Prostate gland (tissue), 2 donors: ENCODE data around the gene CDKN2AIPNL. TPM values are rescaled to one million over a fixed set of nuclear protein-coding genes. Genes with fewer than 3 reads are reported as not detected.

Source experiments
- DNase-seq: peaks from one replicate; pipeline ENCODE4 v3.0.0-alpha.2; 2019; ENCODE audit warnings: low spot score
- H3K27ac ChIP-seq, 2 donors: fragments of 200-600 bp; sonication (generic); 2 replicates each; pipeline ENCODE4 v1.5.1; 2017 to 2019
- H3K27me3 ChIP-seq: fragments of 200-600 bp; sonication (generic); replicated peaks from 2 replicates; pipeline ENCODE4 v1.5.1; 2019; ENCODE audit not compliant: insufficient read depth
- H3K36me3 ChIP-seq, 2 donors: fragments of 200-600 bp; sonication (generic); 1 replicate in 1 of 2; 2 replicates in 1 of 2; pipeline versions ENCODE4 v1.5.1 to v1.8.1; 2017 to 2019
- H3K4me1 ChIP-seq: fragments of 200-600 bp; sonication (generic); replicated peaks from 2 replicates; pipeline ENCODE4 v1.5.1; 2019
- H3K4me3 ChIP-seq, 2 donors: fragments of 200-600 bp; sonication (generic); 2 replicates each; pipeline ENCODE4 v1.5.1; 2017 to 2019
- H3K9me3 ChIP-seq: fragments of 200-600 bp; sonication (generic); 2 replicates; pipeline ENCODE4 v1.5.1; 2017
- POLR2A ChIP-seq: fragments of 450-650 bp; IDR thresholded peaks from one replicate; pipeline ENCODE4 v1.6.1; 2016; ENCODE audit warnings: antibody characterized with exemption, mild to moderate bottlenecking
- POLR2AphosphoS5 ChIP-seq: sonication (generic); formaldehyde crosslinking; IDR thresholded peaks from one replicate; pipeline ENCODE4 v1.6.1; 2017; ENCODE audit warnings: antibody characterized with exemption
- WGBS: methylation state at CpG from one replicate; pipeline ENCODE4 v1.1.5; 2018; 5-methylcytosine and 5-hydroxymethylcytosine counted together
- intact Hi-C: fragments of 100-400 bp; cut with DNase I; formaldehyde crosslinking; loops from one replicate; pipeline ENCODE4 v1.14.2; 2022
- total RNA-seq, 2 donors: library from RNA; depleted of rRNA; stranded (reverse); fragments of >200 nt; gene quantifications; one replicate each; pipeline ENCODE4 v1.1.0, GENCODE V29; 2016
- TF ChIP-seq, protein P1 (sequence below), 4 experiments: fragments of 200-600 bp in 2 of 4; fragments of 450-650 bp in 2 of 4; sonication (generic) in 2 of 4; IDR thresholded peaks; 1 replicate in 3 of 4; 2 replicates in 1 of 4; pipeline ENCODE4 v1.5.1; 2016 to 2019; ENCODE audit warnings: antibody characterized with exemption in 4 of 4, mild to moderate bottlenecking in 2 of 4, moderate library complexity in 2 of 4

Gene CDKN2AIPNL
- total RNA-seq, 2 donors from 2014 or later, result 16.8 to 41.3 TPM

DNA sequence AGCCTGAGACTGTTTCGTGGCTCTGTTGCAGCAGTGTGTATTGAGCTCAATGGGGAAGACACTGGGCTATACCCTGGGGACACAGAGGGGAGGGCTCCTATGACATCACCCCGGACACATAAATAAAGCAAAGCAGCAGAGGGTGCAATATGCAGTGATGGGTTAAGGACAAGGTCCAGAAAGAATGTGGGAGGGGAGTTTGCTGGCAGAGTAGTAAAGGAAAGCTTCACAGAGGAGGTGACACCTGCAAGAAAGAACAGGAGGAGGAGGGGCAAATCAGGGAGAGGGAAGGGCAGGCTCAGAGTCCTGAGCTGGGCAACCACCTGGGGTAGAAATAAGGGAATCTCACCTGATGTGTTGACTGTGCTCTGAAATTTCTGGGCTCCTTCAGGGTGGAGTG lies 35.3 kb upstream of the CDKN2AIPNL start:
- H3K27ac ChIP-seq, result no peak overlapping the region
- TF ChIP-seq, protein P1, sequence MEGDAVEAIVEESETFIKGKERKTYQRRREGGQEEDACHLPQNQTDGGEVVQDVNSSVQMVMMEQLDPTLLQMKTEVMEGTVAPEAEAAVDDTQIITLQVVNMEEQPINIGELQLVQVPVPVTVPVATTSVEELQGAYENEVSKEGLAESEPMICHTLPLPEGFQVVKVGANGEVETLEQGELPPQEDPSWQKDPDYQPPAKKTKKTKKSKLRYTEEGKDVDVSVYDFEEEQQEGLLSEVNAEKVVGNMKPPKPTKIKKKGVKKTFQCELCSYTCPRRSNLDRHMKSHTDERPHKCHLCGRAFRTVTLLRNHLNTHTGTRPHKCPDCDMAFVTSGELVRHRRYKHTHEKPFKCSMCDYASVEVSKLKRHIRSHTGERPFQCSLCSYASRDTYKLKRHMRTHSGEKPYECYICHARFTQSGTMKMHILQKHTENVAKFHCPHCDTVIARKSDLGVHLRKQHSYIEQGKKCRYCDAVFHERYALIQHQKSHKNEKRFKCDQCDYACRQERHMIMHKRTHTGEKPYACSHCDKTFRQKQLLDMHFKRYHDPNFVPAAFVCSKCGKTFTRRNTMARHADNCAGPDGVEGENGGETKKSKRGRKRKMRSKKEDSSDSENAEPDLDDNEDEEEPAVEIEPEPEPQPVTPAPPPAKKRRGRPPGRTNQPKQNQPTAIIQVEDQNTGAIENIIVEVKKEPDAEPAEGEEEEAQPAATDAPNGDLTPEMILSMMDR (IDR thresholded peaks at IDR 0.05), result no peak
- no peak for TF ChIP-seq POLR2A
- TF ChIP-seq POLR2AphosphoS5, result no peak
- intact Hi-C loops, result no loop called here
- H3K4me3 ChIP-seq, result no peak overlapping the region
- H3K36me3 ChIP-seq, result no peaks in the 10 kb centered on the region
- no peaks in the 10 kb centered on the region for H3K9me3 ChIP-seq
- H3K4me1 ChIP-seq, result no peaks in the 10 kb centered on the region
- no peaks in the 10 kb centered on the region for H3K27me3 ChIP-seq
- WGBS, result 39% methylated on average over 2 of the region's 2 CpGs
- no peak for DNase-seq

DNA sequence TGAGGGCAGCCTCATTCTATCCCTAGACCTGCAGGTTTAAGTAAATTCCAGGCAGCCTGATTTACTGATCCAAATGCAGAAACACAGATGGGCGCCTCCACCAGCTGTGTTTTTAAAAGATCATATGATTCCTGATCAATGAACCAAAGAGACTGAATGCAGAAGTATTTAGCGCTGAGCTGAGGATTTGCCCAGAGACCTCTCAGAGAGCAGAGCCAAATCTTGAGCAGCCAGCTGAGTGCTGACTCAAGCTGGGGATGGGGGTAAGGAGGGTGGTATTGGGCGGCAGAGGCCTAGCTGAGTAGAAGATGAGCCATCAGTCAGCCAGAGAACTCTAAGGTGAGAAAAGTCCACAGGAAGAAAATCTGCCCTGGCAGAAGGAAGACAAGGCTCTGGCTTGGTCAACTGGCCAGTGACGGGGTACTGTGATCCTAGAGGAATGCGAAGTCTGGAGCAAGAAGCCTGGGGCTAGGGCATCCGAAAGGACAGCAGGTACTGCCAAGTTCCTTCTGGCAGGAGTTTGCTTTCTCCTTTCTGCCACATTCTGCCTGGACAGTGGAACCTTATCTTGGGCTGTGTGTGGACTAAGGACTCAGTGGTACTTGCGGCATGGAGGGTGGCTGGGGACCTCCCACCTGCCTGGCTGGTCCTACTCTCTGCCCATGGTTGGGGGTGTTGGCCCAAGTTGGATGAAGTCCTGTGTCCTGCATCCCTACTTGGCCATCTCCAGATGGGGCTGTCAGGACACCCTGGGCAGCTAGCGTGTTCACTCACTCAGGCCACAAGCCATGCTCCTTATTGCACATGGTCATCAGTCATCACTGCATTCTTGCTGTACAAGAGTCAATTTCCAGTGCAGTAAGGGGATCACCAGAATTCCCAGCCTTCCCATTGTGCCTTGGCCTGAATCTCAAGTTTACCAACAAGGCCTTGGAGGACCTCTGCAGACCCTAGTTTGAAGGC lies 34.5 kb upstream of the CDKN2AIPNL start:
- WGBS, result 92% methylated on average over 8 of the region's 8 CpGs
- H3K27me3 ChIP-seq, result no peaks in the 10 kb centered on the region
- no peak overlapping the region for H3K4me3 ChIP-seq
- H3K9me3 ChIP-seq, result no peaks in the 10 kb centered on the region
- intact Hi-C loops, result no loop called here
- TF ChIP-seq, protein P1 (IDR thresholded peaks at IDR 0.05), result no peak
- TF ChIP-seq POLR2AphosphoS5, result no peak
- TF ChIP-seq POLR2A, result no peak
- H3K4me1 ChIP-seq, result no peaks in the 10 kb centered on the region
- H3K27ac ChIP-seq, result no peak overlapping the region
- no peaks in the 10 kb centered on the region for H3K36me3 ChIP-seq
- no peak for DNase-seq

DNA sequence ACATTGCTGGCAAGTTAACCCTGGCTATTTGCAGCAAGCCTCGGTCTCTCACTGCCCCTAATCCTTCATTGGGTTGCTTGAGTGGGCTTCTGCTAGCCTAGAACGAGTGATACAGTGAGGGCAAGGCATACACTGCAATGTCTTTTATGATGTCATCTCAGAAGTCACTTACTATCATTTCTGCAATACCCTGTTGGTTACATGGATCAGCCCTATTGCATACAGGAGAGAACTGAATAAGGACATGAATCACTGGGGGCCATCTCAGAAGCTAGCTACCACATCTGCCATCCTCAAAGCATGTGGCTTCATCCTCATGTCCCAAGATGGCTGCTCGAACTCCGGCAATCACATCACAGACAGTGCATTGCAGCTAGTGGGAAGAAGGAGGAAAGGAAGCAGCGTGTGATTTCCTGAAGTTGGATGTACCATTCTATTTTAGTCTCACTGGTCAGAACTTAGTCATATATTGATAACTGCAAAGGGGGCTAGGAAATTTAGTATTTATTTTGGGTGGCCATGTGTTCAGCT lies 33.3 kb upstream of the CDKN2AIPNL start:
- Histone ChIP-seq H3K4me3 (no peak overlapping the region), H3K27ac (no peak overlapping the region), H3K4me1 (no peaks in the 10 kb centered on the region), H3K27me3 (no peaks in the 10 kb centered on the region), H3K9me3 (no peaks in the 10 kb centered on the region), H3K36me3 (no peaks in the 10 kb centered on the region)
- DNase-seq, result no peak
- TF ChIP-seq POLR2AphosphoS5 (no peak), POLR2A (no peak)
- TF ChIP-seq, protein P1 (IDR thresholded peaks at IDR 0.05), result no peak
- 96% methylated on average over 5 of the region's 5 CpGs for WGBS
- intact Hi-C loops, result no loop called here

DNA sequence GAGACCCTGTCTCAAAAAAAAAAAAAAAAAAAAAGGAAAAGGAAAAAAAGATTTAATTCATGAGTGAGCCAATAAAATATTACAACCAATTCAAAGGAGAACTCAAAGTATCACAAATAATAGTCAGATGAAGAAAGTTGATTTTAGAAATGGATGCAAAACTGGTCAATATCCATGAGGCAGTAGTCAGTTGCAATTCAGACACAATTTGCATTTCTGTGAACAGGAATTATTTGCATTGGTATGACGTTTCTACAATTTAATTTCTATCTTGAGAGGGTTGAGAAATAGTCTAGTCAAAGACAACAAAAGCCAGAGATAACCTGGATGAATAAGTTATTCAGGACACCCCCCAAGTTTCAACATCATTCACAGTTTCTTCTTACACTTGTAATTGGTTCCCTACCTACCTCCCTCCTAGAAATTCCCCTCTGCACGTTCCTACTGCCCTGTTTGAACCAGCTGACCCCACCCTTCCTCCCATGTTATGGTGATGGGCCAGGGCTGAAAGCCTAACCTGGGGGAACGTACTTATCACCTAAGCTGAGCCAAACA lies 28.6 kb upstream of the CDKN2AIPNL start:
- TF ChIP-seq POLR2A (no peak), POLR2AphosphoS5 (no peak)
- TF ChIP-seq, protein P1 (IDR thresholded peaks at IDR 0.05), result no peak
- H3K27ac ChIP-seq, result no peak overlapping the region
- WGBS, result 69% methylated on average over 3 of the region's 3 CpGs

More for the DNA sequence above, 28.6 kb upstream of the CDKN2AIPNL start:
- no peaks in the 10 kb centered on the region for H3K27me3 ChIP-seq
- H3K36me3 ChIP-seq, result no peaks in the 10 kb centered on the region
- H3K4me3 ChIP-seq, result no peak overlapping the region
- no peaks in the 10 kb centered on the region for H3K9me3 ChIP-seq
- peaks cover 15% of the 10 kb centered on the region for H3K4me1 ChIP-seq
- intact Hi-C loops, result no loop called here
- no peak for DNase-seq
